Measurements from ENCODE around the gene DDIT4.
A peak's percentile ranks its signal among the peaks of the same experiment; 100 is the strongest.

Gene DDIT4

GRCh38 chr10:72250666-72251065 lies 23.1 kb upstream of the DDIT4 start:
- no peak for DNase-seq

- no peak for DNase-seq
Measured at GRCh38 chr10:72251635-72252034, 22.1 kb upstream of the DDIT4 start.

- DNase-seq, result no peak
Measured at GRCh38 chr10:72252972-72253371, 20.8 kb upstream of the DDIT4 start.

- DNase-seq, result no peak
Measured at GRCh38 chr10:72253578-72253977, 20.1 kb upstream of the DDIT4 start.

- peak; percentile 59 for DNase-seq
Measured at GRCh38 chr10:72254813-72255568, 18.7 kb upstream of the DDIT4 start.

- DNase-seq, result no peak
Measured at GRCh38 chr10:72255977-72256729, 17.6 kb upstream of the DDIT4 start.

GRCh38 chr10:72257051-72257892 lies 16.5 kb upstream of the DDIT4 start:
- DNase-seq, result no peak

- DNase-seq, result no peak
Measured at GRCh38 chr10:72258617-72259016, 15.1 kb upstream of the DDIT4 start.

- DNase-seq, result no peak
Measured at GRCh38 chr10:72259491-72260238, 14.1 kb upstream of the DDIT4 start.

GRCh38 chr10:72260239-72260975 lies 13.3 kb upstream of the DDIT4 start:
- DNase-seq, result peak; percentile 94

GRCh38 chr10:72260976-72261783 lies 12.5 kb upstream of the DDIT4 start:
- peak; percentile 76 for DNase-seq

- peak; percentile 43 for DNase-seq
Measured at GRCh38 chr10:72261784-72262404, 11.8 kb upstream of the DDIT4 start.

- no peak for DNase-seq
Measured at GRCh38 chr10:72263613-72264241, 10.0 kb upstream of the DDIT4 start.

- no peak for DNase-seq
Measured at GRCh38 chr10:72264536-72264935, 9.2 kb upstream of the DDIT4 start.

GRCh38 chr10:72265508-72265907 lies 8.2 kb upstream of the DDIT4 start:
- no peak for DNase-seq

GRCh38 chr10:72265990-72266865 lies 7.5 kb upstream of the DDIT4 start:
- DNase-seq, result no peak

- no peak for DNase-seq
Measured at GRCh38 chr10:72267381-72267780, 6.3 kb upstream of the DDIT4 start.

GRCh38 chr10:72267819-72268399 lies 5.8 kb upstream of the DDIT4 start:
- DNase-seq, result no peak
